ENCODE data around the gene APP.
A peak's percentile ranks its signal among the peaks of the same experiment; 100 is the strongest.

The APP gene

GRCh38 chr21:26170471-26171257 is at the start of gene APP:
Gene APP, minus strand, starts transcription at chr21:26170770. Its CDS starts 150 bp downstream, at chr21:26170620.
- Histone ChIP-seq H3K4me1 (ENCODE audit: control insufficient read depth, insufficient read depth, low read length) (peaks cover 22% of the 10 kb centered on the region), H3K27ac (ENCODE audit: low read length) (peak within 1 kb of the TSS; percentile 76), H3K27me3 (ENCODE audit: control insufficient read depth in 1 of 2, insufficient read depth in 2 of 2, low read length in 2 of 2) (no peaks in the 10 kb centered on the region), H3K9me3 (ENCODE audit: control insufficient read depth in 2 of 2, low read length in 2 of 2) (no peaks in the 10 kb centered on the region), H3K9ac (ENCODE audit: low read length in 2 of 2) (peak within 1 kb of the TSS; percentile 61 to 79), H3K36me3 (ENCODE audit: control insufficient read depth in 2 of 2, insufficient read depth in 2 of 2, low read length in 2 of 2) (no peaks in the 10 kb centered on the region), H3K4me3 (ENCODE audit: low read length in 2 of 2) (peak within 1 kb of the TSS; percentile 94 to 96)

GRCh38 chr21:26212220-26212619 is 41.6 kb upstream of the APP start:
- Histone ChIP-seq H3K4me3 (ENCODE audit: low read length in 2 of 2) (no peak overlapping the region), H3K27me3 (ENCODE audit: control insufficient read depth in 1 of 2, insufficient read depth in 2 of 2, low read length in 2 of 2) (no peaks in the 10 kb centered on the region), H3K4me1 (ENCODE audit: control insufficient read depth, insufficient read depth, low read length) (no peaks in the 10 kb centered on the region), H3K9ac (ENCODE audit: low read length in 2 of 2) (no peak overlapping the region), H3K36me3 (ENCODE audit: control insufficient read depth in 2 of 2, insufficient read depth in 2 of 2, low read length in 2 of 2) (no peaks in the 10 kb centered on the region), H3K9me3 (ENCODE audit: control insufficient read depth in 2 of 2, low read length in 2 of 2) (no peaks in the 10 kb centered on the region), H3K27ac (ENCODE audit: low read length) (no peak overlapping the region)

GRCh38 chr21:26210614-26211013 is 40.0 kb upstream of the APP start:
- Histone ChIP-seq H3K9me3 (ENCODE audit: control insufficient read depth in 2 of 2, low read length in 2 of 2) (no peaks in the 10 kb centered on the region), H3K27me3 (ENCODE audit: control insufficient read depth in 1 of 2, insufficient read depth in 2 of 2, low read length in 2 of 2) (no peaks in the 10 kb centered on the region), H3K27ac (ENCODE audit: low read length) (no peak overlapping the region), H3K4me3 (ENCODE audit: low read length in 2 of 2) (no peak overlapping the region), H3K4me1 (ENCODE audit: control insufficient read depth, insufficient read depth, low read length) (no peaks in the 10 kb centered on the region), H3K9ac (ENCODE audit: low read length in 2 of 2) (no peak overlapping the region), H3K36me3 (ENCODE audit: control insufficient read depth in 2 of 2, insufficient read depth in 2 of 2, low read length in 2 of 2) (no peaks in the 10 kb centered on the region)

- no peak overlapping the region for H3K9ac ChIP-seq (ENCODE audit: low read length in 2 of 2)
- no peak overlapping the region for H3K4me3 ChIP-seq (ENCODE audit: low read length in 2 of 2)
- no peaks in the 10 kb centered on the region for H3K4me1 ChIP-seq (ENCODE audit: control insufficient read depth, insufficient read depth, low read length)
- no peaks in the 10 kb centered on the region for H3K36me3 ChIP-seq (ENCODE audit: control insufficient read depth in 2 of 2, insufficient read depth in 2 of 2, low read length in 2 of 2)
- H3K9me3 ChIP-seq (ENCODE audit: control insufficient read depth in 2 of 2, low read length in 2 of 2): no peaks in the 10 kb centered on the region
- H3K27ac ChIP-seq (ENCODE audit: low read length): no peak overlapping the region
- no peaks in the 10 kb centered on the region for H3K27me3 ChIP-seq (ENCODE audit: control insufficient read depth in 1 of 2, insufficient read depth in 2 of 2, low read length in 2 of 2)
These were observed 36.5 kb upstream of the APP start for GRCh38 chr21:26207021-26207420.

GRCh38 chr21:26199456-26199855 is 28.9 kb upstream of the APP start:
- H3K27ac ChIP-seq (ENCODE audit: low read length): no peak overlapping the region
- no peak overlapping the region for H3K4me3 ChIP-seq (ENCODE audit: low read length in 2 of 2)
- H3K27me3 ChIP-seq (ENCODE audit: control insufficient read depth in 1 of 2, insufficient read depth in 2 of 2, low read length in 2 of 2): no peaks in the 10 kb centered on the region
- H3K9ac ChIP-seq (ENCODE audit: low read length in 2 of 2): no peak overlapping the region
- H3K36me3 ChIP-seq (ENCODE audit: control insufficient read depth in 2 of 2, insufficient read depth in 2 of 2, low read length in 2 of 2): no peaks in the 10 kb centered on the region
- no peaks in the 10 kb centered on the region for H3K4me1 ChIP-seq (ENCODE audit: control insufficient read depth, insufficient read depth, low read length)
- no peaks in the 10 kb centered on the region for H3K9me3 ChIP-seq (ENCODE audit: control insufficient read depth in 2 of 2, low read length in 2 of 2)

- Histone ChIP-seq H3K9ac (ENCODE audit: low read length in 2 of 2) (no peak overlapping the region), H3K4me1 (ENCODE audit: control insufficient read depth, insufficient read depth, low read length) (no peaks in the 10 kb centered on the region), H3K36me3 (ENCODE audit: control insufficient read depth in 2 of 2, insufficient read depth in 2 of 2, low read length in 2 of 2) (no peaks in the 10 kb centered on the region), H3K4me3 (ENCODE audit: low read length in 2 of 2) (no peak overlapping the region), H3K27me3 (ENCODE audit: control insufficient read depth in 1 of 2, insufficient read depth in 2 of 2, low read length in 2 of 2) (no peaks in the 10 kb centered on the region), H3K9me3 (ENCODE audit: control insufficient read depth in 2 of 2, low read length in 2 of 2) (no peaks in the 10 kb centered on the region), H3K27ac (ENCODE audit: low read length) (no peak overlapping the region)
These were observed 25.1 kb upstream of the APP start for GRCh38 chr21:26195708-26196107.

- H3K27ac ChIP-seq (ENCODE audit: low read length): no peak overlapping the region
- no peak overlapping the region for H3K9ac ChIP-seq (ENCODE audit: low read length in 2 of 2)
- no peaks in the 10 kb centered on the region for H3K4me1 ChIP-seq (ENCODE audit: control insufficient read depth, insufficient read depth, low read length)
- H3K36me3 ChIP-seq (ENCODE audit: control insufficient read depth in 2 of 2, insufficient read depth in 2 of 2, low read length in 2 of 2): no peaks in the 10 kb centered on the region
- no peaks in the 10 kb centered on the region for H3K9me3 ChIP-seq (ENCODE audit: control insufficient read depth in 2 of 2, low read length in 2 of 2)
- H3K27me3 ChIP-seq (ENCODE audit: control insufficient read depth in 1 of 2, insufficient read depth in 2 of 2, low read length in 2 of 2): no peaks in the 10 kb centered on the region
- no peak overlapping the region for H3K4me3 ChIP-seq (ENCODE audit: low read length in 2 of 2)
These were observed 24.3 kb upstream of the APP start for GRCh38 chr21:26194811-26195251.

GRCh38 chr21:26194326-26194725 is 23.8 kb upstream of the APP start:
- H3K36me3 ChIP-seq (ENCODE audit: control insufficient read depth in 2 of 2, insufficient read depth in 2 of 2, low read length in 2 of 2): no peaks in the 10 kb centered on the region
- no peaks in the 10 kb centered on the region for H3K9me3 ChIP-seq (ENCODE audit: control insufficient read depth in 2 of 2, low read length in 2 of 2)
- no peaks in the 10 kb centered on the region for H3K27me3 ChIP-seq (ENCODE audit: control insufficient read depth in 1 of 2, insufficient read depth in 2 of 2, low read length in 2 of 2)
- no peaks in the 10 kb centered on the region for H3K4me1 ChIP-seq (ENCODE audit: control insufficient read depth, insufficient read depth, low read length)
- H3K9ac ChIP-seq (ENCODE audit: low read length in 2 of 2): no peak overlapping the region
- no peak overlapping the region for H3K4me3 ChIP-seq (ENCODE audit: low read length in 2 of 2)
- H3K27ac ChIP-seq (ENCODE audit: low read length): no peak overlapping the region

GRCh38 chr21:26191609-26192008 is 21.0 kb upstream of the APP start:
- no peaks in the 10 kb centered on the region for H3K4me1 ChIP-seq (ENCODE audit: control insufficient read depth, insufficient read depth, low read length)
- H3K36me3 ChIP-seq (ENCODE audit: control insufficient read depth in 2 of 2, insufficient read depth in 2 of 2, low read length in 2 of 2): no peaks in the 10 kb centered on the region
- H3K4me3 ChIP-seq (ENCODE audit: low read length in 2 of 2): no peak overlapping the region
- no peak overlapping the region for H3K9ac ChIP-seq (ENCODE audit: low read length in 2 of 2)
- H3K27me3 ChIP-seq (ENCODE audit: control insufficient read depth in 1 of 2, insufficient read depth in 2 of 2, low read length in 2 of 2): no peaks in the 10 kb centered on the region
- H3K27ac ChIP-seq (ENCODE audit: low read length): no peak overlapping the region
- H3K9me3 ChIP-seq (ENCODE audit: control insufficient read depth in 2 of 2, low read length in 2 of 2): no peaks in the 10 kb centered on the region

- Histone ChIP-seq H3K9ac (ENCODE audit: low read length in 2 of 2) (no peak overlapping the region), H3K9me3 (ENCODE audit: control insufficient read depth in 2 of 2, low read length in 2 of 2) (peaks cover 0 to 3% of the 10 kb centered on the region in 2 donors), H3K4me1 (ENCODE audit: control insufficient read depth, insufficient read depth, low read length) (no peaks in the 10 kb centered on the region), H3K27ac (ENCODE audit: low read length) (no peak overlapping the region), H3K4me3 (ENCODE audit: low read length in 2 of 2) (no peak overlapping the region), H3K36me3 (ENCODE audit: control insufficient read depth in 2 of 2, insufficient read depth in 2 of 2, low read length in 2 of 2) (no peaks in the 10 kb centered on the region), H3K27me3 (ENCODE audit: control insufficient read depth in 1 of 2, insufficient read depth in 2 of 2, low read length in 2 of 2) (no peaks in the 10 kb centered on the region)
These were observed 17.9 kb upstream of the APP start for GRCh38 chr21:26188422-26188821.

- Histone ChIP-seq H3K4me1 (ENCODE audit: control insufficient read depth, insufficient read depth, low read length) (no peaks in the 10 kb centered on the region), H3K4me3 (ENCODE audit: low read length in 2 of 2) (no peak overlapping the region), H3K36me3 (ENCODE audit: control insufficient read depth in 2 of 2, insufficient read depth in 2 of 2, low read length in 2 of 2) (no peaks in the 10 kb centered on the region), H3K9me3 (ENCODE audit: control insufficient read depth in 2 of 2, low read length in 2 of 2) (peaks cover 0 to 3% of the 10 kb centered on the region in 2 donors), H3K9ac (ENCODE audit: low read length in 2 of 2) (no peak overlapping the region), H3K27me3 (ENCODE audit: control insufficient read depth in 1 of 2, insufficient read depth in 2 of 2, low read length in 2 of 2) (no peaks in the 10 kb centered on the region), H3K27ac (ENCODE audit: low read length) (no peak overlapping the region)
These were observed 14.9 kb upstream of the APP start for GRCh38 chr21:26185446-26185845.
